Measurements from ENCODE around the gene SLC44A1.

SLC44A1 gene

GRCh38 chr9:105241356-105242043, 3.0 kb upstream of the SLC44A1 start:
- Histone ChIP-seq H3K4me3 (ENCODE audit: low read depth, low read length) (peak overlapping the region; percentile 8), H3K36me3 (ENCODE audit: control insufficient read depth, insufficient read depth, low read length) (no peaks in the 10 kb centered on the region), H3K9ac (no peak overlapping the region), H2AFZ (peak overlapping the region; percentile 14), H3K79me2 (no peaks in the 10 kb centered on the region), H3K4me2 (ENCODE audit: low read length) (peak overlapping the region; percentile 72), H3K27me3 (ENCODE audit: control insufficient read depth, insufficient read depth, low read length) (no peaks in the 10 kb centered on the region), H3K27ac (peak overlapping the region; percentile 87), H3K9me3 (ENCODE audit: control insufficient read depth, low read length) (no peaks in the 10 kb centered on the region), H3K4me1 (peaks cover 21% of the 10 kb centered on the region)
- TF ChIP-seq, protein P1, sequence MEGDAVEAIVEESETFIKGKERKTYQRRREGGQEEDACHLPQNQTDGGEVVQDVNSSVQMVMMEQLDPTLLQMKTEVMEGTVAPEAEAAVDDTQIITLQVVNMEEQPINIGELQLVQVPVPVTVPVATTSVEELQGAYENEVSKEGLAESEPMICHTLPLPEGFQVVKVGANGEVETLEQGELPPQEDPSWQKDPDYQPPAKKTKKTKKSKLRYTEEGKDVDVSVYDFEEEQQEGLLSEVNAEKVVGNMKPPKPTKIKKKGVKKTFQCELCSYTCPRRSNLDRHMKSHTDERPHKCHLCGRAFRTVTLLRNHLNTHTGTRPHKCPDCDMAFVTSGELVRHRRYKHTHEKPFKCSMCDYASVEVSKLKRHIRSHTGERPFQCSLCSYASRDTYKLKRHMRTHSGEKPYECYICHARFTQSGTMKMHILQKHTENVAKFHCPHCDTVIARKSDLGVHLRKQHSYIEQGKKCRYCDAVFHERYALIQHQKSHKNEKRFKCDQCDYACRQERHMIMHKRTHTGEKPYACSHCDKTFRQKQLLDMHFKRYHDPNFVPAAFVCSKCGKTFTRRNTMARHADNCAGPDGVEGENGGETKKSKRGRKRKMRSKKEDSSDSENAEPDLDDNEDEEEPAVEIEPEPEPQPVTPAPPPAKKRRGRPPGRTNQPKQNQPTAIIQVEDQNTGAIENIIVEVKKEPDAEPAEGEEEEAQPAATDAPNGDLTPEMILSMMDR (IDR thresholded peaks at IDR 0.05) = no peak

DNA sequence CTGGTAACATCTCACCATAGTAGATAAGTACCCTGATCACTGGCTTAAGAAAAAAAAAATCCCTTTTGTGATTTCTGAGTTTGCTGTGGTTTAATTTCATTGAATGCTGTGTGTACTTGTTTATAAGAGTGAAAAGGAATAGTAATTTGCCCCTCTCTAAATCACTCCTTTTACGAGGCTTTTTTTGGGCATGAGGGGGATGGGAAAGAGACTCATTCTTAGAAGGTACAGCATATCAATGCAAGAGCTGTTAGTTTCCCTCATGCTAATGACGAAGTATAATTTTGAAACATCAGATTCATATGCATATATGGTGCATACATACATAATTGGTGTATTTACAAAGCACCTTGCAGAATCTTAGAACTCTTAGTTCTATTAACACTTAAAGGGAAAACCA, 2.4 kb upstream of the SLC44A1 start:
- peaks cover 3% of the 10 kb centered on the region for H3K79me2 ChIP-seq
- H3K4me3 ChIP-seq (ENCODE audit: low read depth, low read length) = peak overlapping the region; percentile 50
- no peak overlapping the region for H3K9ac ChIP-seq
- H3K4me2 ChIP-seq (ENCODE audit: low read length) = peak overlapping the region; percentile 72
- H3K4me1 ChIP-seq = peaks cover 21% of the 10 kb centered on the region
- TF ChIP-seq, protein P1 (IDR thresholded peaks at IDR 0.05) = no peak
- no peak overlapping the region for H2AFZ ChIP-seq
- H3K27me3 ChIP-seq (ENCODE audit: control insufficient read depth, insufficient read depth, low read length) = no peaks in the 10 kb centered on the region
- no peaks in the 10 kb centered on the region for H3K36me3 ChIP-seq (ENCODE audit: control insufficient read depth, insufficient read depth, low read length)
- no peaks in the 10 kb centered on the region for H3K9me3 ChIP-seq (ENCODE audit: control insufficient read depth, low read length)
- peak overlapping the region; percentile 87 for H3K27ac ChIP-seq

DNA sequence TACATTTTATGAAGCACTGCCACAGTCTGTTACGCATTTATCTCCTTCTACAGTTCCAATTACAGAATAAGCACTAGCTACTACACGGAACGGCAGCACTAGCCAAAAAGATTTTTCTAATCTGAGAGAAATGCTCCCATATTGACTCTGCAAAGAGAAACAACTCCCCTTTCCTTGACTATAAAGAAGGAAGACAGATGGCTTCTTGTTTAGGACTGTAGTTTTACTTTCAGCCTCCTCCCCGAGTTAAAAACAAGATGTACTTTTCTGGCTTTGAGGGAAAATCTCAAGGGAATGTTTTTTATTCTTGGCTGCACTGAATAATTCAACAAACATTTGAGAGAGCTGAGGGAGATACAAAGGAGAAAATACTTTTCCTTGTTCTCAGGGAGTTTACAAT, 1.9 kb upstream of the SLC44A1 start:
- peak overlapping the region; percentile 50 for H3K4me3 ChIP-seq (ENCODE audit: low read depth, low read length)
- peaks cover 21% of the 10 kb centered on the region for H3K4me1 ChIP-seq
- no peak overlapping the region for H3K9ac ChIP-seq
- H3K9me3 ChIP-seq (ENCODE audit: control insufficient read depth, low read length) = no peaks in the 10 kb centered on the region
- TF ChIP-seq, protein P1 (IDR thresholded peaks at IDR 0.05) = no peak
- H3K27ac ChIP-seq = peak overlapping the region; percentile 87
- H3K4me2 ChIP-seq (ENCODE audit: low read length) = peak overlapping the region; percentile 72
- peaks cover 8% of the 10 kb centered on the region for H3K79me2 ChIP-seq
- no peak overlapping the region for H2AFZ ChIP-seq
- no peaks in the 10 kb centered on the region for H3K36me3 ChIP-seq (ENCODE audit: control insufficient read depth, insufficient read depth, low read length)
- no peaks in the 10 kb centered on the region for H3K27me3 ChIP-seq (ENCODE audit: control insufficient read depth, insufficient read depth, low read length)

GRCh38 chr9:105243015-105243686, 1.3 kb upstream of the SLC44A1 start:
- H3K9me3 ChIP-seq (ENCODE audit: control insufficient read depth, low read length) = no peaks in the 10 kb centered on the region
- no peaks in the 10 kb centered on the region for H3K27me3 ChIP-seq (ENCODE audit: control insufficient read depth, insufficient read depth, low read length)
- peak overlapping the region; percentile 87 for H3K27ac ChIP-seq
- no peak overlapping the region for H3K9ac ChIP-seq
- peak overlapping the region; percentile 50 for H3K4me3 ChIP-seq (ENCODE audit: low read depth, low read length)
- no peaks in the 10 kb centered on the region for H3K36me3 ChIP-seq (ENCODE audit: control insufficient read depth, insufficient read depth, low read length)
- TF ChIP-seq, protein P1 (IDR thresholded peaks at IDR 0.05) = no peak
- H2AFZ ChIP-seq = no peak overlapping the region
- H3K4me1 ChIP-seq = peaks cover 21% of the 10 kb centered on the region
- peak overlapping the region; percentile 72 for H3K4me2 ChIP-seq (ENCODE audit: low read length)
- peaks cover 8% of the 10 kb centered on the region for H3K79me2 ChIP-seq

Data from parathyroid adenoma (tissue), 2 donors.